Natural killer cell treated with Interleukin-12 subunit alpha and Interleukin-12 subunit beta and Interleukin-15 and Interleukin-18, amount 100 ng/mL, for 72 hours (primary cell): ENCODE measurements around the gene RAB30. TPM values are rescaled to one million over a fixed set of nuclear protein-coding genes. Genes with fewer than 3 reads are reported as not detected.

Experiments
- ATAC-seq, 2 donors: fragments of 150-1000 bp; cut with Tn5 transposase in 1 of 2; sonication (Bioruptor Pico), chemical (Tn5 transposase) in 1 of 2; 2 replicates each; pipeline ENCODE4 v1.10.0; 2021
- DNase-seq: peaks from one replicate; pipeline ENCODE4 v3.0.0; 2022; ENCODE audit warnings: low spot score
- H3K27ac Mint-ChIP-seq, 2 donors: 1 replicate in 1 of 2; 2 replicates in 1 of 2; pipeline ENCODE4 v1.8.0; 2022; ENCODE audit warnings: mixed read lengths in 2 of 2, mild to moderate bottlenecking in 1 of 2, moderate library complexity in 1 of 2
- H3K27me3 Mint-ChIP-seq, 2 donors: 1 replicate in 1 of 2; 2 replicates in 1 of 2; pipeline ENCODE4 v1.8.0; 2022; ENCODE audit warnings: mixed read lengths in 2 of 2
- H3K36me3 Mint-ChIP-seq: one replicate; pipeline ENCODE4 v1.8.0; 2022; ENCODE audit warnings: mixed read lengths
- H3K4me1 Mint-ChIP-seq, 2 donors: 1 replicate in 1 of 2; 2 replicates in 1 of 2; pipeline ENCODE4 v1.8.0; 2022; ENCODE audit warnings: low read depth in 2 of 2, mixed read lengths in 2 of 2, mild to moderate bottlenecking in 1 of 2
- H3K4me3 Mint-ChIP-seq: one replicate; pipeline ENCODE4 v1.8.0; 2022; ENCODE audit warnings: mixed read lengths
- H3K9me3 Mint-ChIP-seq: 2 replicates; pipeline ENCODE4 v1.8.0; 2022; ENCODE audit warnings: mixed read lengths
- total RNA-seq, 2 donors: library from RNA; stranded (reverse); gene quantifications; one replicate each; pipeline ENCODE4 v1.2.3, GENCODE V29; 2022

RAB30 gene
- total RNA-seq, 2 donors from 2014 or later = 5.7 to 10.5 TPM

DNA sequence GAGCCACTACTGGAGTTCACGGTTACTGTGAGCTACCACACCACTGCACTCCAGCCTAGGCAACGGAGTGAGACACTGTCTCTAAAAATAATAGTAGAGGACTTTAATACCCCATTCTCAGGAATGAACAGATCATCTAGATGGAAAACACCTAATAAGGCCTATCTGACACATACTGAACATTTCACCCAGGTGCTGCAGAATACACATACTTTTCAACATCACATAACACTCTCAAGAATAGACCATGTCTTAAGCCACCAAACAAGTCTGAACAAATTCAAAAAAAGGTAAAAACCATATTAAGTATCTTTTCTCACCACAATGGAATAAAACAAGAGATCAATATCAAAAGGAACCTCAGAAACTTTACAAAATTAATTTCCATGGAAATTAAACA is 132.2 kb downstream of the RAB30 start:
- no peak for DNase-seq
- Mint-ChIP-seq H3K4me1 (peaks cover 0 to 9% of the 10 kb centered on the region in 2 donors), H3K27ac (no peak overlapping the region), H3K36me3 (peaks cover 10% of the 10 kb centered on the region), H3K9me3 (peaks cover 7% of the 10 kb centered on the region), H3K27me3 (no peaks in the 10 kb centered on the region), H3K4me3 (no peak overlapping the region)
- no peak for ATAC-seq

DNA sequence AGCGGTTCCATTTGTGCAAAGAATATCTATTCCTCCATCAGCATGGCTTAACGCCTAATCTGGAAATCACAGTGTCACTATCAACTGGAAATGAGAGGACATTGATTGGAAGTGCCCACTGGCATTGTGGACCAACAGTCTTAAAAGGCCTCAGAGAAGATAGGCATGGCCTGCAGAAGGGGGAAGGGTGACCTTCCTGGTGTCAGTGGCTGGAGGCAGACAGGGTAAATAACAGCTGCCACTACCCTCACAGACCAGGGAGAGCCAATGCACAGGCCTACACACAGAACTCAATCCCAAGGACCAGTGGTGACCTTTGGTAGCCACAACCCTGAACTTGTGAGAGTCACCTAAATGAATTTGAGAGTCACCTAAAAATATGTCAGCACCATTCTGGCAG is 134.1 kb downstream of the RAB30 start:
- no peak for ATAC-seq
- no peak overlapping the region for H3K4me3 Mint-ChIP-seq
- H3K27ac Mint-ChIP-seq = no peak overlapping the region
- H3K36me3 Mint-ChIP-seq = peaks cover 15% of the 10 kb centered on the region
- H3K9me3 Mint-ChIP-seq = peaks cover 7% of the 10 kb centered on the region
- DNase-seq = no peak
- peaks cover 0 to 9% of the 10 kb centered on the region in 2 donors for H3K4me1 Mint-ChIP-seq
- no peaks in the 10 kb centered on the region for H3K27me3 Mint-ChIP-seq

DNA sequence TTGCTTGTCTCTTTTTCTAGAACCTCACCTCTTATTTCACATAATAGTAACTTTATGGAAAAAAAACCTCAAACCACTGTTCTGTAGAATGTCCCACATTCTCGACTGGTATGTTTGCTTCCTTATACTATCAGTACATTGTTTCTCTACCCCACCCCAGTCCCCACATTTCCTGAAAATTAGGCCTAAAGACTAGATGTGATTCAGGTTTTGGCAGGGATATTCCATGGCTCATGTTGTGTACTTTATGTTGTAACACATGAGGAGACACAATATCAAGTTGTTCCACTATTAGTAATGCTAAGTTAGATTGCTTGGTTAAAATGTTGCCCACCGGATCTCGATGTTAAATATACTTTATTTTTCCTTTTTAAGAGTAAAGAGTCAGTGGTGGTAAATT is 135.4 kb downstream of the RAB30 start:
- Mint-ChIP-seq H3K27ac (no peak overlapping the region), H3K9me3 (peaks cover 7% of the 10 kb centered on the region), H3K4me3 (no peak overlapping the region), H3K27me3 (no peaks in the 10 kb centered on the region), H3K36me3 (peaks cover 20% of the 10 kb centered on the region), H3K4me1 (peaks cover 0 to 9% of the 10 kb centered on the region in 2 donors)
- ATAC-seq (no peak), DNase-seq (no peak)

DNA sequence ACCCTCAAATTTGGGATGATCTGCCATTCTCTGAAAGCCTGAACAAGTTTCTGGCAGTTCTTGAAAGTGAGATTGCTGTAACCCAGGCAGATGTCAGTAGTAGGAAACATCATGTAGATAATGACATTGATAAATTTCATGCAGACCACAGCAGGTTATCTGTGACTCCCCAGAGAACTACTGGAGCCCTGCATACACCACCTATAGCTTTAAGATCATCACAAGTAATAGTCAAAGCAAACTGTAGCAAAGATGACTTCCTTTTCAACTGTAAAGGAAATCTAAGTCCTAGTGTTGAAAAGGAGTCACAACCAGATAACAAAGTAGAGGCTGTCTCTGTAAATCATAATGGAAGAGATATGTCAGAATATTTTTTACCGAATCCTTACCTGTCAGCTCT is 139.1 kb downstream of the RAB30 start:
- DNase-seq (no peak), ATAC-seq (no peak)
- H3K27me3 Mint-ChIP-seq = no peaks in the 10 kb centered on the region
- H3K4me3 Mint-ChIP-seq = no peak overlapping the region
- H3K36me3 Mint-ChIP-seq = peaks cover 10% of the 10 kb centered on the region
- H3K27ac Mint-ChIP-seq = no peak overlapping the region
- H3K4me1 Mint-ChIP-seq = peaks cover 0 to 2% of the 10 kb centered on the region in 2 donors
- no peaks in the 10 kb centered on the region for H3K9me3 Mint-ChIP-seq

DNA sequence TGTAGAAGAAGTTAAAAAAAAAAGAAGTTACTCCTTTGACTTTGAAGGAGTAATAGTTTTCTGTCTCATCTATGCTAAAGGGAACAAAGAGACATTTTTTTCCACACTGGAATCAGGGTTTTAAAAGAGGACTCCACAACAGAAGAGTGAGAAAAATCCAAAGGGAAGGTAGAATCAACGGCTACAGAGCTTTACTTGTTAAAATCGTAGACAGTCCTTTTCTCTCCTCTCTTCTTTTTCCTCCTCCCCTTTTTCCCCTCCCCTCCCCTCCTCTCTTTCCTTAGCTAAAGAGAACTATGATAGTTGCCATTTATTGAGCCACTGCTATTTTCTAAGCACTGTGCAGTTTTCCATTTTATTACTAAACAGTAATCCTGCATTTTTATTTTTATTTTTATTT is 141.0 kb downstream of the RAB30 start:
- Mint-ChIP-seq H3K27me3 (no peaks in the 10 kb centered on the region), H3K27ac (no peak overlapping the region), H3K9me3 (no peaks in the 10 kb centered on the region), H3K36me3 (peaks cover 10% of the 10 kb centered on the region), H3K4me1 (peaks cover 4 to 8% of the 10 kb centered on the region in 2 donors), H3K4me3 (no peak overlapping the region)
- no peak for ATAC-seq
- DNase-seq = no peak

DNA sequence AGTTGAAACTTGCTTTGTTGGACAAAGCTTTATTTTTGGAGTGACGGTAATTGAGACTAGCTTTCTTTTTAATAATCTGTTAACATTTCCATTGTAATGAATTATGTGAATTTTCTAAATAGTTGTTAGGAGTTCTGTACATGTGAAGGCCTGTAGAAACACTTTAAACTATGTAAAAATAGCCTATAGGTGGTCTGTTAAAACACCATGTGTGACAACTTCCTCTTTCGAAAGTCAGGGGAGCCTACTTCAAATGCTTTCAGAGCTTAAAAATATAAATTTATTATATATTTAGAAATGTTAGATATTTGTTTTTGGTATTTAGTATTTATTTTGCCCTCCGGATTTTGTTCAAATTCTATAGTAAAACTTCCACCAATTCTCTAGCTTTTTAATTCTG is 141.5 kb downstream of the RAB30 start:
- H3K27ac Mint-ChIP-seq = no peak overlapping the region
- no peak overlapping the region for H3K4me3 Mint-ChIP-seq
- peaks cover 4 to 8% of the 10 kb centered on the region in 2 donors for H3K4me1 Mint-ChIP-seq
- DNase-seq = no peak
- ATAC-seq = no peak
- no peaks in the 10 kb centered on the region for H3K9me3 Mint-ChIP-seq
- H3K27me3 Mint-ChIP-seq = no peaks in the 10 kb centered on the region
- peaks cover 10% of the 10 kb centered on the region for H3K36me3 Mint-ChIP-seq

DNA sequence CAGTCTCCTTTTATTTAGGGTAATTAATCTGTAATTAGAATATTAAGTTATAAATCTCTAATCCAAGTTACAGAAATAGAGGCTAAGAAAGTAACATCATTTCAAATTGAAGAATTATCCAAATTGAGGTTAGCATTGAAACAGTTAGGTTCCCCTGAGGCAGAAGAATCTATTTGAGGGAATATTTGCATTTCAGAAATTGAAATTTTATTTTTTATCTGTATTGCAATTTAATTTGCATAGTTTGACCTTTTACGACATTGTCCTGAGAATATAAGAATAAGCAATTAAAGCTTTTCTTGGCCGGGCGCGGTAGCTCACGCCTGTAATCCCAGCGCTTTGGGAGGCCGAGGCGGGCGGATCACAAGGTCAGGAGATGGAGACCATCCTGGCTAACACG is 142.6 kb downstream of the RAB30 start:
- Mint-ChIP-seq H3K27me3 (no peaks in the 10 kb centered on the region), H3K4me3 (no peak overlapping the region), H3K36me3 (peaks cover 10% of the 10 kb centered on the region), H3K9me3 (no peaks in the 10 kb centered on the region), H3K4me1 (peaks cover 4 to 8% of the 10 kb centered on the region in 2 donors), H3K27ac (no peak overlapping the region)
- DNase-seq (no peak), ATAC-seq (no peak)

DNA sequence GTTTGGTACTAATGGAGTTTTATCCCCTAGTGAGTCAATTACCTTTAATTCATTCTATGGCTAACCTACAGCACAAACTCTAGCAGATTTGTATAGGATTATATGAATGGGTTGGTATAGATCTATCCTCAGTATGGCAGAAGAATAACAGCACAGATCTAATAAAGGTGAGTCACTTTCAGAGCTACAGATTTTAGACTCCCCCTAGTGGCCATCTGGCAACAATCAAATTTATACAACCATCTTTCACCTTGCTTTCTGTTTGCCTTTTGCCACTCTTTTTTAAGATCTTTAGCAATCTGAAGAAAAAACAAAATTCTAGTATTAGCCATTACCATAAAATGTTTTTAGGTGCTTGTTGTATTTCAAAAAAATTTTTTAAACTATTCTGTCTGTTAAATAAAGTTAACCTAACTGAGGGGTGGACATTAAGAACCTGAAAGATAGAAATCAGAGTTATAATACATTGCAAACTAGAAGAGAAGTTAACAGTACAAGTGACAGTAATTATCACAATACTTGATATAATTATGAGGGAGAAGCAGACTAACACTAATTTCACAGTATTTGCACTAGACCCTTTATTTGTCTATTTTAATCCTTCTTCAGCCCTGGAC is 144.3 kb downstream of the RAB30 start:
- H3K36me3 Mint-ChIP-seq = peaks cover 5% of the 10 kb centered on the region
- H3K9me3 Mint-ChIP-seq = no peaks in the 10 kb centered on the region
- H3K27me3 Mint-ChIP-seq = no peaks in the 10 kb centered on the region
- no peak overlapping the region for H3K4me3 Mint-ChIP-seq
- ATAC-seq (no peak), DNase-seq (no peak)
- no peak overlapping the region for H3K27ac Mint-ChIP-seq
- peaks cover 6 to 11% of the 10 kb centered on the region in 2 donors for H3K4me1 Mint-ChIP-seq

DNA sequence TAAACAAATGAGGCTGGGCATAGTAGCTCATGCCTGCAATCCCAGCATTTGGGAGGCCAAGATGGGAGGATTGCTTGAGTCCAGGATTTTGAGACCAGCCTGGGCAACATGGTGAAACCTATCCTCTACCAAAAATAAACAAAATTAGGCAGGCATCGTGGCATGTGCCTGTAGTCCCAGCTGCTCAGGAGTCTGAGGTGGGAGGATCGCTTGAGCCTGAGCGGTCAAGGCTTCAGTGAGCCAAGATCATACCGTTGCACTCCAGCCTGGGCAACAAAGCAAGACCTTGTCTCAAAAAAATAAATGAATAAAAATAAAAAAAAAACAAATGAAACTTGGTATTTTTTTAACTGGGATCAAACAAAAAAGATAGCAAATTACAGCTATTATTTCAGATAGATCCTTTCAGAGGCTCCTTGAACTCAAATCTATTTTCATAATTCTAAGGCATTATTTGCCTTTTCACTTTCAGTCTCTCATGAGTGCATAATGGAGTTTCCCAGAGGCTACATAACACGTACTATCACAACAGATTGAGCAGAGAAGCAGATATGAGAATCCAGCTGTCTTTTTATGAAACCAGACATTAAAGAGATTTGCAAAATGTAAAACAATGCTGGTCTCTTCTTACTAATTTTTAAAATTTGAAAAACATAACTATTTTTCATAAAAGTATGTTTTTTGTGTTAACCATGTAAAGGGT is 147.0 kb downstream of the RAB30 start:
- ATAC-seq (no peak), DNase-seq (no peak)
- Mint-ChIP-seq H3K36me3 (peaks cover 8% of the 10 kb centered on the region), H3K4me1 (peaks cover 17 to 32% of the 10 kb centered on the region in 2 donors), H3K27me3 (no peaks in the 10 kb centered on the region), H3K4me3 (no peak overlapping the region), H3K9me3 (peaks cover 2% of the 10 kb centered on the region), H3K27ac (no peak overlapping the region)

Other genes starting within 250 kb of the RAB30 start
- 10 to 100 TPM; 16.9 to 21.1 TPM for gene PRCP, start 171.5 kb downstream of the RAB30 start, total RNA-seq
- gene DDIAS, start 170.2 kb downstream of the RAB30 start, total RNA-seq = 10 to 100 TPM; 11.3 to 29.1 TPM
- 10 to 100 TPM; 63.4 to 74.3 TPM for gene PCF11, start 85.2 kb upstream of the RAB30 start, total RNA-seq
- gene ANKRD42, start 121.8 kb upstream of the RAB30 start, total RNA-seq = 10 to 100 TPM in 1 of 2 donors, 1 to 10 TPM in 1; 4.3 to 10.5 TPM
- 10 to 100 TPM; 25.3 to 32.6 TPM for gene CCDC90B, start 214.5 kb upstream of the RAB30 start, total RNA-seq